Thyroid gland (tissue), 4 donors: ENCODE measurements around the gene AIF1L.

Experiments used
- POLR2A ChIP-seq, 2 donors: fragments of 450-650 bp; IDR thresholded peaks; one replicate each; pipeline ENCODE4 v1.6.1; 2017; ENCODE audit warnings: antibody characterized with exemption in 2 of 2, mild to moderate bottlenecking in 2 of 2, moderate library complexity in 1 of 2
- TF ChIP-seq, protein P1 (sequence below), 6 experiments: fragments of 200-600 bp in 3 of 6; fragments of 450-650 bp in 3 of 6; sonication (generic) in 3 of 6; IDR thresholded peaks; one replicate each; pipeline ENCODE4 v1.5.1; 2016 to 2019; ENCODE audit warnings: antibody characterized with exemption in 6 of 6, mild to moderate bottlenecking in 2 of 6, inconsistent platforms in 1 of 6, moderate library complexity in 1 of 6

DNA sequence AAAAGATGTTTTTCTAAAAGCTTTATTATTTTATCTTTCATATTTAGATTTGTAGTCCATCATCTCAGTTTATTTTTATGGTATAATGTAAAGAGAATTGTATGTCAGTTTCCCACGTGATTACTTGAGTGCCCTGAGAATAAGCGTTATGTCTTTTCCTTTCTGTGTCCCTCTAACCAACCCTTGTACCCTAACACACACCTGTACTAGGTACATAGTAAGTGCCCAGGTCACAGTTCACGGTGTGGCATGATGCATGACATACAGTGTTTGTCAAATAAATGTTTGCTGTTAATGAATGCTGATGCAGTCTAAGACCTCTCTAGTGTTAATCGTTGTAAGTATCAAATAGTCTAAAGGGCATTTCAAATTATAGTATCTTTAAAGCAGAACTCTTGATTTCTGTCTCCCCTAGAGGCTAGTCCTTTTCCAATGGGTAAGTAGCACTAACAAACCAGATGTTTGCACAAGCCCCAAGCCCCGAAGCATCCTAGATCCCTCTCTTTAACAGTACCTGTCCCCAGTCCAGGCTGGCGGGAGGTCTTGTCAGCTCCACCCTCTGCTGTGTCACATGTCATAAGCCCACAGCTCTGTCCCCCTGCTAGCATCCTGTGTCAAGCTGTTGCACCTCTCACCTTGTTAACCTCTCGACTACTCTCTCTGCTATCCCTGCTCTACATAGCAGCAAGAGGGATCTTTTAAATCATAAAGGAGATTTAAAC is 52.8 kb downstream of the AIF1L start:
- TF ChIP-seq, protein P1, sequence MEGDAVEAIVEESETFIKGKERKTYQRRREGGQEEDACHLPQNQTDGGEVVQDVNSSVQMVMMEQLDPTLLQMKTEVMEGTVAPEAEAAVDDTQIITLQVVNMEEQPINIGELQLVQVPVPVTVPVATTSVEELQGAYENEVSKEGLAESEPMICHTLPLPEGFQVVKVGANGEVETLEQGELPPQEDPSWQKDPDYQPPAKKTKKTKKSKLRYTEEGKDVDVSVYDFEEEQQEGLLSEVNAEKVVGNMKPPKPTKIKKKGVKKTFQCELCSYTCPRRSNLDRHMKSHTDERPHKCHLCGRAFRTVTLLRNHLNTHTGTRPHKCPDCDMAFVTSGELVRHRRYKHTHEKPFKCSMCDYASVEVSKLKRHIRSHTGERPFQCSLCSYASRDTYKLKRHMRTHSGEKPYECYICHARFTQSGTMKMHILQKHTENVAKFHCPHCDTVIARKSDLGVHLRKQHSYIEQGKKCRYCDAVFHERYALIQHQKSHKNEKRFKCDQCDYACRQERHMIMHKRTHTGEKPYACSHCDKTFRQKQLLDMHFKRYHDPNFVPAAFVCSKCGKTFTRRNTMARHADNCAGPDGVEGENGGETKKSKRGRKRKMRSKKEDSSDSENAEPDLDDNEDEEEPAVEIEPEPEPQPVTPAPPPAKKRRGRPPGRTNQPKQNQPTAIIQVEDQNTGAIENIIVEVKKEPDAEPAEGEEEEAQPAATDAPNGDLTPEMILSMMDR (IDR thresholded peaks at IDR 0.05) = no peak
- no peak for TF ChIP-seq POLR2A (IDR thresholded peaks at IDR 0.05)
